AG09309 (cell line): ENCODE results near the gene GRM8.

Experiments used
- DNase-seq: peaks from one replicate; pipeline ENCODE4 v3.0.0-alpha.2; 2010; ENCODE audit warnings: low read depth
- H3K4me3 ChIP-seq: 2 replicates; pipeline ENCODE4 v1.5.1; 2011; ENCODE audit warnings: mild to moderate bottlenecking, low read depth, low read length, moderate library complexity; ENCODE audit not compliant: control insufficient read depth
- CTCF ChIP-seq: IDR thresholded peaks from 2 replicates; pipeline ENCODE4 v1.5.1; 2011; ENCODE audit warnings: mild to moderate bottlenecking, low read depth, low read length, inconsistent platforms; ENCODE audit not compliant: insufficient read depth, control insufficient read depth; ENCODE audit errors: missing control alignments

Gene GRM8

GRCh38 chr7:127039541-127039940 lies 213.2 kb downstream of the GRM8 start:
- no peak for DNase-seq
- TF ChIP-seq CTCF: no peak
- H3K4me3 ChIP-seq: no peak overlapping the region

GRCh38 chr7:127035203-127035849 lies 217.4 kb downstream of the GRM8 start:
- no peak overlapping the region for H3K4me3 ChIP-seq
- DNase-seq: no peak

GRCh38 chr7:127034186-127034806 lies 218.4 kb downstream of the GRM8 start:
- no peak overlapping the region for H3K4me3 ChIP-seq
- DNase-seq: no peak
- no peak for TF ChIP-seq CTCF

More at GRCh38 chr7:127035203-127035849, 217.4 kb downstream of the GRM8 start:
- TF ChIP-seq CTCF: no peak

- H3K4me3 ChIP-seq: no peak overlapping the region
- no peak for DNase-seq
- TF ChIP-seq CTCF: no peak
These were observed 222.9 kb downstream of the GRM8 start for GRCh38 chr7:127029823-127030222.

- TF ChIP-seq CTCF: no peak
- no peak overlapping the region for H3K4me3 ChIP-seq
- DNase-seq: no peak
These were observed 230.9 kb downstream of the GRM8 start for GRCh38 chr7:127021857-127022256.

- no peak overlapping the region for H3K4me3 ChIP-seq
- no peak for TF ChIP-seq CTCF
- DNase-seq: no peak
These were observed 231.6 kb downstream of the GRM8 start for GRCh38 chr7:127021019-127021738.
